ENCODE results near the gene SYTL5.

Gene SYTL5

GRCh38 chrX:38018766-38019425, 12.5 kb downstream of the SYTL5 start:
- H3K79me1 ChIP-seq (ENCODE audit: low read length), result no peaks in the 10 kb centered on the region
- H2BK120ac ChIP-seq (ENCODE audit: insufficient read depth, low read length, poor library complexity), result no peak overlapping the region
- no peak overlapping the region for H3K4ac ChIP-seq (ENCODE audit: low read depth, low read length)
- H3K14ac ChIP-seq (ENCODE audit: low read length), result no peak overlapping the region
- no peak overlapping the region for H3K4me2 ChIP-seq (ENCODE audit: low read length)
- H4K91ac ChIP-seq (ENCODE audit: low read depth, low read length), result no peak overlapping the region
- H4K8ac ChIP-seq (ENCODE audit: low read depth, low read length), result no peak overlapping the region
- no peak overlapping the region for H3K9ac ChIP-seq (ENCODE audit: low read length)
- H3K9me3 ChIP-seq (ENCODE audit: insufficient read depth, low read depth, low read length), result no peaks in the 10 kb centered on the region
- H3K4me1 ChIP-seq (ENCODE audit: control insufficient read depth in 1 of 2, insufficient read depth in 2 of 2, low read length in 2 of 2), result no peaks in the 10 kb centered on the region
- no peak for DNase-seq
- no peaks in the 10 kb centered on the region for H3K27me3 ChIP-seq (ENCODE audit: insufficient read depth, low read length)
- H2AFZ ChIP-seq (ENCODE audit: insufficient read depth, low read length, poor library complexity), result no peak overlapping the region
- no peak overlapping the region for H2BK12ac ChIP-seq (ENCODE audit: low read length)
- no peak overlapping the region for H2AK5ac ChIP-seq (ENCODE audit: low read length)
- no peak overlapping the region for H3K4me3 ChIP-seq (ENCODE audit: low read depth, low read length)
- no peak overlapping the region for H4K12ac ChIP-seq (ENCODE audit: low read depth, low read length)
- H3K79me2 ChIP-seq (ENCODE audit: control insufficient read depth, insufficient read depth, low read length, poor library complexity), result no peaks in the 10 kb centered on the region
- no peaks in the 10 kb centered on the region for H3K36me3 ChIP-seq (ENCODE audit: control insufficient read depth in 1 of 2, insufficient read depth in 2 of 2, low read length in 2 of 2)
- WGBS (ENCODE audit: extremely low coverage, insufficient coverage, insufficient read length), result no CpG with 5 or more reads among the region's 8 CpGs
- no peak overlapping the region for H3K18ac ChIP-seq (ENCODE audit: low read length)
- H3K23ac ChIP-seq (ENCODE audit: low read length), result no peak overlapping the region
- no peak overlapping the region for H2BK5ac ChIP-seq (ENCODE audit: low read depth, low read length, poor library complexity)
- H3K27ac ChIP-seq (ENCODE audit: low read depth, low read length), result no peak overlapping the region

- no peaks in the 10 kb centered on the region for H3K27me3 ChIP-seq (ENCODE audit: insufficient read depth, low read length)
- no peak overlapping the region for H4K12ac ChIP-seq (ENCODE audit: low read depth, low read length)
- no peak overlapping the region for H3K9ac ChIP-seq (ENCODE audit: low read length)
- no peaks in the 10 kb centered on the region for H3K79me2 ChIP-seq (ENCODE audit: control insufficient read depth, insufficient read depth, low read length, poor library complexity)
- no peak overlapping the region for H3K4ac ChIP-seq (ENCODE audit: low read depth, low read length)
- no peak for DNase-seq
- H2BK5ac ChIP-seq (ENCODE audit: low read depth, low read length, poor library complexity), result no peak overlapping the region
- H3K79me1 ChIP-seq (ENCODE audit: low read length), result no peaks in the 10 kb centered on the region
- no peak overlapping the region for H4K91ac ChIP-seq (ENCODE audit: low read depth, low read length)
- H3K4me2 ChIP-seq (ENCODE audit: low read length), result no peak overlapping the region
- no peak overlapping the region for H3K14ac ChIP-seq (ENCODE audit: low read length)
- no CpG with 5 or more reads among the region's 1 CpG for WGBS (ENCODE audit: extremely low coverage, insufficient coverage, insufficient read length)
- H3K23ac ChIP-seq (ENCODE audit: low read length), result no peak overlapping the region
- H3K4me3 ChIP-seq (ENCODE audit: low read depth, low read length), result no peak overlapping the region
- H2BK12ac ChIP-seq (ENCODE audit: low read length), result no peak overlapping the region
- H2AK5ac ChIP-seq (ENCODE audit: low read length), result no peak overlapping the region
- no peaks in the 10 kb centered on the region for H3K36me3 ChIP-seq (ENCODE audit: control insufficient read depth in 1 of 2, insufficient read depth in 2 of 2, low read length in 2 of 2)
- H3K27ac ChIP-seq (ENCODE audit: low read depth, low read length), result no peak overlapping the region
- H3K18ac ChIP-seq (ENCODE audit: low read length), result no peak overlapping the region
- no peaks in the 10 kb centered on the region for H3K9me3 ChIP-seq (ENCODE audit: insufficient read depth, low read depth, low read length)
- H3K4me1 ChIP-seq (ENCODE audit: control insufficient read depth in 1 of 2, insufficient read depth in 2 of 2, low read length in 2 of 2), result no peaks in the 10 kb centered on the region
- no peak overlapping the region for H4K8ac ChIP-seq (ENCODE audit: low read depth, low read length)
- no peak overlapping the region for H2BK120ac ChIP-seq (ENCODE audit: insufficient read depth, low read length, poor library complexity)
- no peak overlapping the region for H2AFZ ChIP-seq (ENCODE audit: insufficient read depth, low read length, poor library complexity)
These were observed 21.9 kb downstream of the SYTL5 start for GRCh38 chrX:38028300-38028699.

DNA sequence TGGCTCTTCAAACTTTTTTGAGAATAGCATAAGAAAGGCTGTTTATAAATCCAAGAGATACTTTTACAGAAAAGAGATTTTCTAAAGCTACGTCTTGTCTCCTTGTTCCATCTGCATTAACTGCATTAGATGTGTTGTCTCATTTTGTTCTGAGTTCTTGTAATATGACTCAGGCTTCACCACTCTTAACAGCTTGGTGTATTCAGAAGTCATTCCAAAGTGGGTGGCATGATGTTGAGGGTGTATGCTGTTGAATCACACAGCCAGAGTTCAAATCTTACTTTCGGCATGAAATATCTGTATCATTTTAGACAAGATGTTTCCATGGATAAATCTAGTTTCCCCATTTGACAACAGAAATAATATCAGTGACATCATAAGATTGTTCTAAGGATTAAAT, 30.1 kb downstream of the SYTL5 start:
- H3K79me2 ChIP-seq (ENCODE audit: control insufficient read depth, insufficient read depth, low read length, poor library complexity), result no peaks in the 10 kb centered on the region
- H3K4me3 ChIP-seq (ENCODE audit: low read depth, low read length), result no peak overlapping the region
- no peak overlapping the region for H3K23ac ChIP-seq (ENCODE audit: low read length)
- H4K8ac ChIP-seq (ENCODE audit: low read depth, low read length), result no peak overlapping the region
- no peaks in the 10 kb centered on the region for H3K4me1 ChIP-seq (ENCODE audit: control insufficient read depth in 1 of 2, insufficient read depth in 2 of 2, low read length in 2 of 2)
- H3K4ac ChIP-seq (ENCODE audit: low read depth, low read length), result no peak overlapping the region
- no peak for DNase-seq
- H2AK5ac ChIP-seq (ENCODE audit: low read length), result no peak overlapping the region
- no peak overlapping the region for H3K14ac ChIP-seq (ENCODE audit: low read length)
- no peak overlapping the region for H3K27ac ChIP-seq (ENCODE audit: low read depth, low read length)
- no peak overlapping the region for H2BK12ac ChIP-seq (ENCODE audit: low read length)
- H3K27me3 ChIP-seq (ENCODE audit: insufficient read depth, low read length), result no peaks in the 10 kb centered on the region
- no peak overlapping the region for H2AFZ ChIP-seq (ENCODE audit: insufficient read depth, low read length, poor library complexity)
- H3K36me3 ChIP-seq (ENCODE audit: control insufficient read depth in 1 of 2, insufficient read depth in 2 of 2, low read length in 2 of 2), result no peaks in the 10 kb centered on the region
- no CpG with 5 or more reads among the region's 2 CpGs for WGBS (ENCODE audit: extremely low coverage, insufficient coverage, insufficient read length)
- no peak overlapping the region for H2BK120ac ChIP-seq (ENCODE audit: insufficient read depth, low read length, poor library complexity)
- no peaks in the 10 kb centered on the region for H3K79me1 ChIP-seq (ENCODE audit: low read length)
- H4K91ac ChIP-seq (ENCODE audit: low read depth, low read length), result no peak overlapping the region
- no peak overlapping the region for H2BK5ac ChIP-seq (ENCODE audit: low read depth, low read length, poor library complexity)
- H3K4me2 ChIP-seq (ENCODE audit: low read length), result no peak overlapping the region
- no peak overlapping the region for H4K12ac ChIP-seq (ENCODE audit: low read depth, low read length)
- no peak overlapping the region for H3K18ac ChIP-seq (ENCODE audit: low read length)
- H3K9me3 ChIP-seq (ENCODE audit: insufficient read depth, low read depth, low read length), result no peaks in the 10 kb centered on the region
- H3K9ac ChIP-seq (ENCODE audit: low read length), result no peak overlapping the region

DNA sequence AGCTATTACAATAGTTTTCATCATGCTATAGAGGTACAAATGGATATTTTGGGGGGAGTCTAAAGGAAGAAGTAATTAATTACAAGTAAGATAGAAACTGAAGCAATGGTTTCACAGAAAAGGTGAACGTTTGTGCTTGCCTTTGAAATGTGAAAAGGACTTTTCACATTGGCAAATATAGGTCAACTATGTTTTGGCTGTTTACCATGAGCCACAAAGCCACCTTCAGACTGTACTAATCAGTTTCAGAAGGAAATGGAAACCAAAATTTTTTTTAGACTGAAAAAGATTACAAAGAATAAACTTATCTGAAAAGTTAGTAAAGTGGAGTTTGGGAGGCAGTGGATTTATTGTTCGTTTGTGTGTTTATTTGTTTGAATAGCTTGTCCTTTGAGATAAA, 32.1 kb downstream of the SYTL5 start:
- Histone ChIP-seq H3K9ac (ENCODE audit: low read length) (no peak overlapping the region), H2BK12ac (ENCODE audit: low read length) (no peak overlapping the region), H3K79me2 (ENCODE audit: control insufficient read depth, insufficient read depth, low read length, poor library complexity) (no peaks in the 10 kb centered on the region), H3K18ac (ENCODE audit: low read length) (no peak overlapping the region), H2BK120ac (ENCODE audit: insufficient read depth, low read length, poor library complexity) (no peak overlapping the region), H2AK5ac (ENCODE audit: low read length) (no peak overlapping the region), H4K8ac (ENCODE audit: low read depth, low read length) (no peak overlapping the region), H3K4me2 (ENCODE audit: low read length) (no peak overlapping the region), H3K27me3 (ENCODE audit: insufficient read depth, low read length) (no peaks in the 10 kb centered on the region), H2AFZ (ENCODE audit: insufficient read depth, low read length, poor library complexity) (no peak overlapping the region), H3K23ac (ENCODE audit: low read length) (no peak overlapping the region), H3K79me1 (ENCODE audit: low read length) (no peaks in the 10 kb centered on the region), H3K4ac (ENCODE audit: low read depth, low read length) (no peak overlapping the region), H3K4me3 (ENCODE audit: low read depth, low read length) (no peak overlapping the region), H3K36me3 (ENCODE audit: control insufficient read depth in 1 of 2, insufficient read depth in 2 of 2, low read length in 2 of 2) (no peaks in the 10 kb centered on the region), H4K12ac (ENCODE audit: low read depth, low read length) (no peak overlapping the region), H4K91ac (ENCODE audit: low read depth, low read length) (no peak overlapping the region), H2BK5ac (ENCODE audit: low read depth, low read length, poor library complexity) (no peak overlapping the region), H3K27ac (ENCODE audit: low read depth, low read length) (no peak overlapping the region), H3K4me1 (ENCODE audit: control insufficient read depth in 1 of 2, insufficient read depth in 2 of 2, low read length in 2 of 2) (no peaks in the 10 kb centered on the region), H3K14ac (ENCODE audit: low read length) (no peak overlapping the region), H3K9me3 (ENCODE audit: insufficient read depth, low read depth, low read length) (no peaks in the 10 kb centered on the region)
- WGBS (ENCODE audit: extremely low coverage, insufficient coverage, insufficient read length), result 100% methylated on average over 1 of the region's 2 CpGs
- DNase-seq, result no peak

Measured in trophoblast cell (in vitro differentiated cells and primary cell).